Nephron (organoid): ENCODE data around the gene ZNF646.

ENCODE experiments used
- H3K27ac Mint-ChIP-seq, 3 experiments: 2 replicates each; pipeline ENCODE4 v1.8.0; 2020; ENCODE audit warnings: mixed read lengths in 3 of 3, mild to moderate bottlenecking in 2 of 3, moderate library complexity in 1 of 3
- H3K27me3 Mint-ChIP-seq: 2 replicates; pipeline ENCODE4 v1.8.0; 2021; ENCODE audit warnings: low read depth, mild to moderate bottlenecking, moderate library complexity, mixed read lengths
- H3K36me3 Mint-ChIP-seq: 2 replicates; pipeline ENCODE4 v1.8.0; 2020; ENCODE audit warnings: low read depth, mixed read lengths
- H3K4me1 Mint-ChIP-seq: 2 replicates; pipeline ENCODE4 v1.8.0; 2020; ENCODE audit warnings: mixed read lengths
- H3K4me3 Mint-ChIP-seq, 3 experiments: 2 replicates each; pipeline ENCODE4 v1.8.0; 2020; ENCODE audit warnings: mild to moderate bottlenecking in 3 of 3, mixed read lengths in 3 of 3, moderate library complexity in 2 of 3
- H3K9me3 Mint-ChIP-seq: 2 replicates; pipeline ENCODE4 v1.8.0; 2020; ENCODE audit warnings: mixed read lengths
- CTCF ChIP-seq, 3 experiments: fragments of 200-600 bp; sonication (generic); IDR thresholded peaks; one replicate each; pipeline ENCODE4 v1.5.0; 2021; ENCODE audit warnings: antibody characterized with exemption in 3 of 3; ENCODE audit not compliant: unreplicated experiment in 3 of 3

The ZNF646 gene

GRCh38 chr16:31114468-31114867 lies 40.2 kb downstream of the ZNF646 start:
- H3K27me3 Mint-ChIP-seq: no peaks in the 10 kb centered on the region
- H3K9me3 Mint-ChIP-seq: no peaks in the 10 kb centered on the region
- H3K4me3 Mint-ChIP-seq: peak overlapping the region; percentile 10 to 44 (median 23)
- no peak for TF ChIP-seq CTCF (IDR thresholded peaks at IDR 0.05; ENCODE audit: unreplicated experiment in 3 of 3)
- peaks cover 12% of the 10 kb centered on the region for H3K4me1 Mint-ChIP-seq
- H3K27ac Mint-ChIP-seq: peak overlapping the region in 2 of 3 experiments; percentile 31 to 74
- H3K36me3 Mint-ChIP-seq: peaks cover 27% of the 10 kb centered on the region

- TF ChIP-seq CTCF (IDR thresholded peaks at IDR 0.05; ENCODE audit: unreplicated experiment in 3 of 3): no peak
- H3K36me3 Mint-ChIP-seq: peaks cover 31% of the 10 kb centered on the region
- H3K4me3 Mint-ChIP-seq: peak within 1 kb of the TSS; percentile 87 to 92 (median 88)
- H3K27ac Mint-ChIP-seq: peak within 1 kb of the TSS; percentile 89 to 97 (median 97)
- no peaks in the 10 kb centered on the region for H3K27me3 Mint-ChIP-seq
- peaks cover 9% of the 10 kb centered on the region for H3K4me1 Mint-ChIP-seq
- H3K9me3 Mint-ChIP-seq: no peaks in the 10 kb centered on the region
Observed at GRCh38 chr16:31117384-31118222, 43.4 kb downstream of the ZNF646 start, which contains the start of gene KAT8. KAT8 (plus strand) TSS chr16:31117664; CDS start chr16:31117682, 18 bp downstream.

- Mint-ChIP-seq H3K36me3 (peaks cover 30% of the 10 kb centered on the region), H3K27me3 (no peaks in the 10 kb centered on the region), H3K27ac (peak overlapping the region; percentile 89 to 97 (median 95)), H3K4me3 (peak overlapping the region; percentile 87 to 92 (median 88)), H3K9me3 (no peaks in the 10 kb centered on the region), H3K4me1 (peaks cover 9% of the 10 kb centered on the region)
- TF ChIP-seq CTCF (IDR thresholded peaks at IDR 0.05; ENCODE audit: unreplicated experiment in 3 of 3): no peak
Observed at GRCh38 chr16:31118223-31119155, 44.3 kb downstream of the ZNF646 start.

GRCh38 chr16:31120129-31120528 lies 45.9 kb downstream of the ZNF646 start:
- peaks cover 33% of the 10 kb centered on the region for H3K36me3 Mint-ChIP-seq
- no peaks in the 10 kb centered on the region for H3K9me3 Mint-ChIP-seq
- no peaks in the 10 kb centered on the region for H3K27me3 Mint-ChIP-seq
- peak overlapping the region in 2 of 3 experiments; percentile 15 to 56 for H3K4me3 Mint-ChIP-seq
- peaks cover 9% of the 10 kb centered on the region for H3K4me1 Mint-ChIP-seq
- TF ChIP-seq CTCF (IDR thresholded peaks at IDR 0.05; ENCODE audit: unreplicated experiment in 3 of 3): no peak
- H3K27ac Mint-ChIP-seq: no peak overlapping the region

- H3K4me1 Mint-ChIP-seq: no peaks in the 10 kb centered on the region
- no peaks in the 10 kb centered on the region for H3K27me3 Mint-ChIP-seq
- peaks cover 32% of the 10 kb centered on the region for H3K36me3 Mint-ChIP-seq
- H3K27ac Mint-ChIP-seq: peak overlapping the region in 1 of 3 experiments; percentile 3
- no peaks in the 10 kb centered on the region for H3K9me3 Mint-ChIP-seq
- H3K4me3 Mint-ChIP-seq: no peak overlapping the region
- no peak for TF ChIP-seq CTCF (IDR thresholded peaks at IDR 0.05; ENCODE audit: unreplicated experiment in 3 of 3)
Observed at GRCh38 chr16:31125844-31126243, 51.6 kb downstream of the ZNF646 start.
